NCI-H526 (cell line): Measurements from ENCODE around the gene NSG2.

Source experiments
- DNase-seq, 2 experiments: peaks; one replicate each; lab custom pipeline; 2025; lab: John Stamatoyannopoulos, UW

The NSG2 gene

DNA sequence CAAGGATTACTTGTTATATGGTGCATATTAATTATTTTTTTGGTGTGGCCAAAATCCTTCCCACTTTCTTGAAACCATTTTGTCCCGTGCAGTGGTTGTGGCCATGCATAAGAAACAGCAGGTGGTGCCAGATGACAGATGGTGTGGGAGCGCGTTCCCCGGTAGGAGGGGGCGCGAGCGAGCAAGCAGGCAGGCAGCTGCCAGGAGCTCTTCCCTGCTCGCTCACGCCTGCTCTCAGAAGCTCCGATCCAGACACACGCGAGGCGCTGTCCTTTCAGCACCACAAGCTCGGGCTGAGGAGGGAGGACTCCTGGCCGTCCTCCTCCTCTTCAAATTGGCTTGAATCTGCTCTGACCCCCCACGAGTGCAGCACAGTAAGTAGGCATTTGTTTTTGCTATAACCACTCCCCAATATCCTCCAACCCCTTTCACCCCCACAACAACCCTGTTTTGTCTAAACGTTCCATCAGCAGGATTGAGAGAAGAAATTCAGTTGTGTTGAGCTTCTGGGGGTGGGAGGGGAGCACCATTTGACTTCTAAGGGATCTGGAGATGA is at the start of gene NSG2:
NSG2 (plus strand) TSS at position 237 of the 556 bp plus-strand sequence. CDS start 1,050 bp downstream, outside the sequence.
- peak; percentile 70 to 89 for DNase-seq

DNA sequence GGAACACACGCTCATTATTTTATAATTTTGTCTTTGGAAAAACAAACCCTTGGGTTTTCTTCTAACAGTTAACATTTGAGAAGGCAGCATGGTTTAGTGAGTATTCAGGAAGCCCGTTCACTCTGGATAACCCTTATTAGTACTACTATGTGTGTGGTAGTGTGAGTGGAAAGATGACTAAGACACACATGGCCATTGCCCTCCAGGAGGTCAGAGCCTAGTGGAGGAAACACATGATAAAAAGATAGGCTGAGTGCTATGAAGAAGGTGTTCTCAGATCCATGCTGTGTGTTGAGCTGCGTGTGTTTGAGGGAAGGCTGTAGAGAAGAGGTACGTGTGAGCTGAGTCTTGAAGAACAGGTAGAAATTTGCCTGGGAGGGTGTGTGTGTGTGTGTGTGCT is 48.2 kb upstream of the NSG2 start:
- DNase-seq: no peak

DNA sequence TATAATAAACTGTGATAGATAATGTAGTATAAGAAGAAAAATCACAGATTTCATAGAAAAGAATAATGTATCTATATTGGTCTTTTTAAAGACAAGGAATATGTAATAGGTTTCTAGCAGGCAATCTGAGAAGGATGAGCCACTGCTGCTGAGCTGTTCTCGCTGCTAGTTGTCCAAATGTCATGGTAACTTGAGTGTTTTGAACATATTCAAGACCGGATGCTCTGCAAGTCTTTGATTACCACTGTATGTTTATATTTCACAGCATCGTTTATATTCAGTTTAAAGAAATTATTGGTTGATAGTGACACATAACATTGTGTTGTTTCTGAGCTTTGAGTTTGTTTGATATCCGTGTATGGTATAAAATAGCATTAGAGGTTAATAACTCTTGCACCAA is 47.0 kb upstream of the NSG2 start:
- no peak for DNase-seq

DNA sequence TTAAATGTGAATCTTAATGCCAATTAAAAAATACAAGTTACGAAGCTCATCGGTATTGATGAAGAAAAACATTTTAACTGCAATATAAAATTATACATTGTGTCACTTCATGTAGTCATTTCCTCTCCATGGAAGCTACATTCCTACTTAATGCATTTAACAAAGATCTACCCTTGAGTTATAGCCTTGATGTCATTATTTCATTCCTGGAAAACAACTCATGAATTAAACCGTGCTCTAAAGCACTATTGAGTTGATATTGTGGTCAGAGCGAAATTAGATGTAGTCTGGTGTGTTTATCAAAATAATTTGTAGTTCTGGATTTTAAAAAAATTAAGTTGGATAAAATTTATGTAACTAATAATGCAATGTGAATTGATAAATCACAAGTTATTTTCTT is 45.4 kb upstream of the NSG2 start:
- no peak for DNase-seq

DNA sequence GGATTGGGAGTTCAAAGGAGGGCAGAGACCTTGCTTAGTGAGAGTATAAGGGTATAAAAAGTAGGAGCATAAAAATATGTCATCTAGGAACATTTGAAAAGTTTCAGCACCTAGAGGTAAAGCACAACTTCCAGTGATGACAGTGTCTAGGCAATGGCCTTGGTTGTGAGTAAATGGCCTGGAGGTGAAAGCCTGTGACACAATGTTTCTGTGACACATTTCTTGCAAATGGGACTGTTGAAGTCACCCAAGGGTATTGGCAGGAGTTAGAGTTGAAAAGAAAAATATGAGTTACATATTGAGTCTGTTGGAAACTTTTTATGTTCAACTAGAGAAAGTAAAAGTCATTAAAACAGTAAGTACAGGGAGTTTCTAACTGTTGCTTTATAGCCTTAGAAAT is 41.7 kb upstream of the NSG2 start:
- DNase-seq: no peak

DNA sequence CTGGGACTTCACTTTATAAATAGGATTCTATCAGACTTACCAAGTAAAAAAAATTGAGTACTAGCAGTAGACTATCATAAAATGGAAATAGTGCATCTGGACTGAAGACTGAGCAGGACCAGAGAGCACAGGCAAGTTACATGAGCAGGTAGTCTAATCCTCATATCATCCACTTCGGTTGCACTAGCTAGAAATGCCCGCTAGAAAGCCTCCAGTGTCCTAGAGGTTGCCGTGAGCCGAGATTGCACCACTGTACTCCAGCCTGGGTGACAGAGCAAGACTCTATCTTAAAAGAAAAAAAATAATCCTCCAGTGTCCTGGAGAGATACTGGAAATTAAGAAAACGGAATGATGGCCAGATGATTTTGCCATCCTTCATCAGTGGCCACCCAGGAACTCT is 36.6 kb upstream of the NSG2 start:
- DNase-seq: no peak

DNA sequence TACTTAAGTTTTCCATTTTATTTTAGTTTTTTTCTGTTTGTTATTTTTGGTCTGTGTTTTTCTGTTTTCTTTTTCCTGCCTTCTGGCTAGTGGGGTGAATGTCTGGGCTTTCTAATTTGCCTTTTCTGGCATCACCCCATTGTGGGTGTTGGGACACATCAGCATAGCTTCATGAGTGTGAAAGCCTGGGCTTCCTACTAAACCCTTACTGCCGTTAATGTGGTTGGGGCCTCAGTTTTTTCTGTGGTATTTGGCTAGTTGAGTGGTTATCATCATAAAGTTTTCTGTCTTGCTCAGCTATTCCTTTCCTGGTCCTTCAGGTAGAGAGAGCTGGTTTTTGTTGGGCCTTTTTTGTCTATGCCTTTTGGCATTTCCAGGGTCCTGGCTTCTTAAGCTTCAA is 35.1 kb upstream of the NSG2 start:
- no peak for DNase-seq

DNA sequence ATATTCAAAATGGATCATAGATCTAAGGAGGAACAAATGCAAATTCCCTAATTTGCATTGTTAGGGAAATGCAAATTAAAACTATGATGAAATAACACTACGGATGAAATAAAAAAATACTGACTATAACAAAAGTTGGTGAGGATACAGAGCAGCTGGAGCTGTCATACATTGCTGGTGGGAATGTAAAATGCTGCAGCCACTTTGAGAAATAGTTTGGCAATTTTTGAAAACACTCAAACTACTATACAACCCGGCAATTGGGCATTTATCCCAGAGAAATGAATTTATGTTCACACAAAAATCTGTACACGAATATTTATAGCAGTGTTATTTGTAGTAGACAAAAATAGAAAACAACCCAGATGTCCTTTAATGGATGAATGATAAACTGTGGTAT is 34.1 kb upstream of the NSG2 start:
- peak; percentile 15 to 33 for DNase-seq

DNA sequence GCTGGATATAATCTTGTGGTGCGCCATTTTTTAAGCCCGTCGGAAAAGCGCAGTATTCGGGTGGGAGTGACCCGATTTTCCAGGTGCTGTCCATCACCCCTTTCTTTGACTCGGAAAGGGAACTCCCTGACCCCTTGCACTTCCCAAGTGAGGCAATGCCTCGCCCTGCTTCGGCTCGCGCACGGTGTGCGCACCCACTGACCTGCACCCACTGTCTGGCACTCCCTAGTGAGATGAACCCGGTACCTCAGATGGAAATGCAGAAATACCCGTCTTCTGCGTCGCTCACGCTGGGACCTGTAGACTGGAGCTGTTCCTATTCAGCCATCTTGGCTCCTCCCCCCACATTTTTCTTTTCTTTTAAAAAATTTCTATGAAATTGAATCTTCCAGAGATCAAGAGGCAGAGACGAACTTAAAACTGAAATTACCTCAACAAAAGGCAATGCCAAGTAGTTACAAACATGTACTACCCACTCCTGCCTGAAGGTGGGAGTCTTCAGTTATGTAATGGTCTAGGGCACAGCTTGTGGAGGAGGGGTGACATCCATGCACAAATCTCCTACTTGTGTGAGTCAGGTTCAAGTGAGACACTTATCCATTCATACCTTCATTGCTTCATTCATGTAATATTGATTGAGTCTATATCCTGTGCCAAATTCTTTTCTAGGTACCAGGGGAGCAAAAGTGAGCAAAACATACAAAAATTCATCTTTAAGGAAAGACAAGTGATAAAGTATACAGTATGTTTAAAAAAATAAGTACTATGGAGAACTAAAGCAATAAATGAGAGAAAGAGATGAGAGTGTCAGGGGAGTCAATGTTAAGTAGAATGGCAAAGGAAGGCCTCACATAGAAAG is 25.2 kb upstream of the NSG2 start:
- DNase-seq: peak; percentile 36 to 57

DNA sequence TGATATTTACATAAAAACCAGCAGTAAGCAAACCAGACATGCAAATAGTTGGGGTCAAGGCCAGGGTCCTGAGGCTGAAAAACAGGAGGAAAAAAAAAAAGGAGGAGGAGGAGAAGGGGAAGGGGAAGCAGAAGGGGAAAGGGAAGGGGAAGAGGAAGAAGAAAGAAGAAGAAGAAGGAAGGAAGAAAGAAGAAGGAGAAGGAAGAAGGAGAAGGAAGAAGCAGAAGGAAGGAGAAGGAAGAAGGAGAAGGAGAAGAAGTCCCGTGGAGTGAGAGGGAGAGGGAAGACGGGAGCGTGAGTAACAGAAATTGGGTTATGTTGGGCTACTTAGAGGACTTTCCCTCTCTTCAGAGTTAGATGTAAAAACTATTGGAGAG is 24.6 kb upstream of the NSG2 start:
- DNase-seq: peak in 1 of 2 experiments; percentile 29

DNA sequence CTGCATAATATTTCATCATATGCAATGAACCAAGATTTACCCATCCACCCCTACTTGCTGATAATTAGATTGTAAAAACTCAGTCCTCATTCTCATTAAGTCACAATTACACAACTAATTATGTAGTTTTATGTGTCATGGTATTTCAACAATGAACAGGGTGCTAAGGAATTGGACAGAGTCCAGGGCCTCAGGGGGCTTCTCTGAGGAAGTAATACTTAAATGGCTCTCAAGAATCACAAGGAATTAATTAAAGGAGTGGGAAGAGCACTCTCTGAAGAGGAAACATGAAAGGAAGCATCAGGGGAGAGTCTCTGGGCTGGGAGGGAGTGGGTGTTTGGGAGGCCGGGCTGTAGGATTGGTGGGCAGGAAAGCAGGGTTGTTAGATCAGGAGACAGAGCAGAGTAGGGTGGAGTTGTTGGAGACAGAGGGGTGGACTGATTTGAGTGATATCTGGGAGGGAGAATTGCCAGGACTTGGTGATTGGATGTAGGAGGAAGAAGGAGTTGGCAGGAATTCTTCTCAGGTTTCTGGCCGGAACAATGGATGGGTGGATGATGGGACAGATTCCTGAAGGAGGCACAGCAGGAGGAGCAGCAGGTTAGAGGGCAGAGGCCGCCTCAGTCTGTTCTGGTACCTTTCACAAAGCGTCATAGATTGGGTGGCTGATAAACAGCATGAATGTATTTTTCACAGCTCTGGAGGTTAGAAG is 23.0 kb upstream of the NSG2 start:
- no peak for DNase-seq

DNA sequence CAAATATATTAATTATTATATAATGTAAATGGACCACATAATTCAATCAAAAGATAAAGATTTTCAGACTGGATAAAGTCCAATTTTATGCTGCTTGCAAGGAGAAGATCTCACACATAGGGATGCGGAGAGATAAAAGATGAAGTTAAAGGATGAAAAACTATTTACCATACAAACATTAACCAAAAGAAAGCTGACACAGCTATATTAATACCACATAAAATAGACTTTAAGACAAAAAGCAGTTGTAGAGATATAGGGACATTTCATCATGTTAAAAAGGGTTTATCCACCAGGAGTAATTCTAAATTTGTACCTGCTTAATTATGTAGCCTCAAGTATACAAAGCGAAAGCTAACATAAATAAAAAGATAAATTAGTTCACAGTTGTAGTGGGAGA is 15.2 kb upstream of the NSG2 start:
- DNase-seq: no peak

DNA sequence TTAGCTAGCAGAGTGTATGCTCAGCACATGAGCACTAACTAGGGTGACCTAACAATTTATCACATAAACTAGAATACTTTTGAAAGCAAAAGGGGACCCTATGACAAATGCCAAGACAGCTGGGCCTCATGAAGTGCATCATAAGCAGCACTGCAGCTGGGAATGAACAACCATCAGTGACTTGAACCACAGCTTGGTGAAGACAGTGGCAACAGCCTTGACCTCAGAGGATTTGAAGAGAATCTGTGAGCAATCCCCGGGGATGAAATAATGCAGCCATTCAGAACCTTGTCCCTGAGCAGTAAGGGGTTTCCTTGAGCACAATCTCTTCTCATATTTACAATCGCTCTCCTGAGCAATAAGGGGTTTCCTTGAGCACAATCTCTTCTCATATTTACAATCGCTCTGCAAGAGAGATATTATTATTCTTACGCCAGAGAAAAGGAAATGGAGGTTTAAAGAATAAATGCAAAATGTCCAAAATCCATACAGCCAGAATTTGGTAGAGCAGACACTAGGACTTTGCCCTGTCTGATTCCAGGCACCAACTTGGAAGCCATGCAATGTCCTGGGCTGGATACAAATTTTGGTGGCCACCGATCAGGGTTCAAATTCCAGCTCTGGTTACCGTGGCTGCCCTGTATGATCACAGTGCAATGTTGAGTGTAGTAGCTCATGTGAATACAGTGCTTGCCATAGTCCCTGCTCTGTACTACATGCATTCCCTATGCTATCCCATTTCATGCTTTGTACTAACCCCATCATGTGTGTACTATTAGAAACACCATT is 846 bp upstream of the NSG2 start:
- DNase-seq: no peak

DNA sequence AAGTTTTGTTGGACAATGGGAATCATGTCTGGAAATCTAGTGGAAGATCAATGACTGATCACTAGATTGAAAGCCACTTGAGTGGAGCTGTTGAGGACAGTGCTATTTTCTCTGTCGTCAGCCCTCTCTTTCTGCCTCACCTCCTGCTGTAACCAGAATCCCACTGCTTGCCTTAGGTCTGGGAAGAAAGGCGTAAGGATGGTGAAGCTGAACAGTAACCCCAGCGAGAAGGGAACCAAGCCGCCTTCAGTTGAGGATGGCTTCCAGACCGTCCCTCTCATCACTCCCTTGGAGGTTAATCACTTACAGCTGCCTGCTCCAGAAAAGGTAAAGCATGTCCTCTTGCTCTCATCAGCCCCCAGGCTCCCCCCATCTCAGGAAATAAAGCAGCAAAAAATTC is 1.1 kb downstream of the NSG2 start:
- no peak for DNase-seq

DNA sequence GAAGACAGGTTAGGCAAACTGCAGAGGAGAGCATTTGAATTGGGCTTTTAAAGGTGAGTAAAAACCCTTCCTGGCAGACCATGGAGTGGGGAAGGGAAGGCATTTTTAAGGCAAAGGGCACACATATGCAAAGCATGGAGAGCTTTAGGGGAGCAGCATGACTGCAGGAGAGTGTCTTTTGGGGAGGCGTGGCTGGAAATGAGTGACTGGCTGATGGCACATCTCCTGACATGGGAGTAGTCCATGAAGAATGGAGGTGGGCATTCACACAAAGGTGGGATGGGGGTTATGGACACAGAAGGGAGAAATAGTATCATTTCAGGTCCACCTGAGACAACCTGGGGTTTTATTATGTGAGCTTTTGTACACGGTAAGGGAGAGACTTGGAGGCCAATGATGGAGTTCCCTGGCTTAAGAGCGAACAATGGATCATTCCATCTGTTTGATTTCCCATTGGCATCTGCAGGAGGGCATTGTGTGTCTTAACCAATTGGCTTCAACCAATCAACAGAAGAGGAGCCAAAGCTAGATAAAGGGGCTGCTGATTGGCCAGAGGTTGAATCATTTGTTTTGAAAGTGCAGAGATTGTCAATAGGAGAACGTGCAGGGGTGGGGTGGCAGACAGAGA is 2.1 kb downstream of the NSG2 start:
- DNase-seq: no peak

DNA sequence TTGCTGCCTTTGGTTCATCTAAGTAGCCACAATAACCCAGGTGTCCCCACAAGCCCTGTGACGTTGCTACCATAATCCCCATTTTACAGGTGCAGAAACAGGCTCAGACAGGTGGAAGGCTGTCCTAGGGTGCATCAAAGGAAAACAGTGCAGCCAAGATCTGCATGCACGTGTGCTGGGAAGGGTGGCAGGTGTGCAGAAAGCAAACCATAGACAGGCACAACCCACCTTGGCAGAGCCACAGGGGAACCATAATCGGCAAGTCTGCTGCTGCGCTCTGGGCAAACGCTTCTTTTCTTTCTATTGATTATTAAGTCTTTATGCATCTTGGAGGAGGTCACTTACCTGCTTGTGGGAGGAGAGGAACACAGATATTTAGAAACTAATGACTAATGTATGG is 7.1 kb downstream of the NSG2 start:
- no peak for DNase-seq

DNA sequence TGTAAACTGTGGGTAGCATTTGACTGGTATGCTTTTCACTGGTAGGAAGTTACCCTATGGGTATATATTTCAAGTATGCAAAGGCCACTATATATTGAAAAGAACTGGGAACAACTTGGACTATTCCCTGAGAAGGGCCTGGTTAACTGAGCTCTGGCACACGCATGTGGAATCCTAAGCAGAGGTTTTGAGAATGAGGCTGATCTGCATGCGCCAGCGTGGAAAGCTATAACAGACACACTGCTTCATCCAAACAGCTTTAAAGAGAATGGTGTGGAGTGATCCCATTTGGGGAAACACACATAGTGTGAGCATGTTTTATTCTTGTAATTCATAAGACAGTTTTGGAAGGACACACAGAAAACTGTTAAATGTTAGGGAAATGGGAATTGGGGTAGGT is 8.4 kb downstream of the NSG2 start:
- DNase-seq: no peak

DNA sequence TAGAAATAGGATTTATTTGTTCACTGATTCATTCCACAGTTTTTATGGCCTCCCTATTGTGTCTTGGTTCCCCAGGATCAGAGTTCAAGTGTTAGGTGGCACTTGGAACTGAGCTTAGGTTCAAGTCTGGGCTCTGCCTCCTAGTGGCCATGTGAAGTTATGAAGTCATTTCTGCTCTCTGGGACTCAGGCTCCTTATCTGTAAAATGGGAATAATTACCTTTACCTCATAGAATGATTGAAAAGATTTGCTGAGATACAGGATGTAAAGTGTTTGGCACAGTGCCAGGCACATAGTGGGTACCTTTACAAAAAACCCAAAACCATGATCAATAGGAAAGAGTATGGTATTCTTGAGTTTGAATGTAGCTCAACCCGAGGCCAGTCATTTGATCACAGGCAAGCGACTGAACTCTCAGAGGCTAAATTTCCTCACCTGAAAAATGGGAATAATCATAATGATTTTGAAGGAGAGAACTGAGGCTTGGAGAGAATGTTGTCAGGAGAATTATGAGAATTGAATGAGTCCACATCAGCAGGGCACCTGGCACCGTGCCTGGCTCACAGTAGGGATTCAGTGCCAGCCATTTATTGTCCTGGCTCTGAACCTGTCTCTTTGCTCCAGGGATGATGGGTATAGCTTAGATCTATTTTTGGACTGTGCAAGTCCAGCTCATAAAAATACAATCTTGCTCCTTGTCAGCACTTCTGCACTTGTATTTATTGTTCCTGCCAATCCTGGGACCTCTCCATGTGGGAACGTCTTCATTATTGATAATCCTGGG is 10.8 kb downstream of the NSG2 start:
- DNase-seq: no peak

DNA sequence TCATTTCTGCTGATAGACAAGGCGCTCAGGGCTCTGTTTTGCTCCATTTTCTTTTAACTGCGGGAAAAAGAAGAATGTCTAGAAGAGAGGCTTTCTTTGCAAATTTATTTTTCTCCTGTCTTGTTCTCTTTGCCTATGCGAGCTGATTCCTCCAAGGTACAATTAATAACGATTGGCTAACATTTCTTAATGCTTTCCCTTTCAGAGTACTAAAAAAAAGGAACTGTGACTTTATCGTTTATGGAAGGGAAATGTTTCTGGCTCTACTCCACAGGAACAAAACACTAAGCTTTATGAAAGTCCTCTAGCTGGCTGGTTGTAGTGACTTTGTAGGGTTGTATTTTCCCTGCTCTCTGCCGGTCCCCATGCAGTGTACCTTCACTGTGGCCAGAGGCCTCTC is 11.7 kb downstream of the NSG2 start:
- DNase-seq: no peak

DNA sequence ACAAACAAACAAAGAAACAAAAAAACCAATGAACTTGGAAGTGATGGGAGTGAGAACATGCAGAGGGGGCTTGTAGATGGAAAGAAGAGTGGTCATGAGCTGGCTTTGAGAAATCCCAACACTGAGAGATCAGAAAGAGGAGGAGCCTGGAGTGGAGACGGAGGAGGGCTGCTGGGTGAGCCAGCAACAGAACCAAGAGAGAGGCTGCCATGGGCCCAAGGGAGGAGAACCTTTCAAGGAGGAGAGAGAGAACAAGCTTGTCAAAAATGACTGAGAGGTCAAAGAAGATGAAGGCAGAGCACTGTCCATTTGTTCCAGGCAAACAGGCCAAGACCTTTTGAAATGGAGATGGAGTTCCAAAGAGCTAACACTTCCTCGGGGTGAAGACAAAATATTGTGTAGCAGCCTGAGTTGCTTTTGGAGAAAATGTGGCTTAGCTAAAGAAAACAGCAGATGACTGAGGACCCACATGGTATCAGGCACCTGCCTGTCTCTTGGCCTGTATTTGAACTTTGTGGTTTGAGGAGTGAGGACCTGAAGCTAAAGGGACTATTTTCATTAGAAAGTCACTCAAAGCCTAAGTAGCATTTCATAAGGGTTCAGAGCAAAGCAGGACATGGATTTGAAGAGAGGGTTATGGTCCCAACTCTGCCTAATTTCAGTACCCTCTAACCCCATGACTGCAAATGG is 13.1 kb downstream of the NSG2 start:
- DNase-seq: no peak

DNA sequence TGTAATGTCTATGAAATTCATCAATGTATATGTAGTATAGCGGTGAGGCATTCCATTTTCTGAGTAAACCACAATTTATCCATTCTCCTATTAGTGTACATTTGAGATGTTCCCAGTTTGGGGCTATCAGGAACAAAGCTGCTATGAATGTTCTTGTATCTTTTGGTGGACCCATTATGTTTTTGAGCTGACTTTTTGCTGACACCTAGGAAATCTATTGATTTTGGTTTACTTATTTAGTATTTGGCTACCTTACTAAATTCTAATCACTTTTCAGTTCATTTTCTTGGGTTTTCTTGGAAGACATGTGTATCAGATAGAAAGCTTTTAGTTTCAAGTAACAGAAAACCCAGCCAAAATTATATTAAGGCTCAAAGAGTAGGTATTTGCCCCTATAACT is 13.7 kb downstream of the NSG2 start:
- no peak for DNase-seq
